WI38 (cell line): ENCODE data around the gene TACR1.
"Not testable (repeated sequence)": the region's sequence is repeated elsewhere in the genome, so short reads cannot be mapped to it uniquely, and the experiment has no call there.

ENCODE experiments used
- H3K4me3 ChIP-seq: 2 replicates; pipeline ENCODE4 v1.5.1; 2011; ENCODE audit warnings: low read depth, mild to moderate bottlenecking, control low read depth, low read length
- TF ChIP-seq, protein P1 (sequence below): IDR thresholded peaks from 2 replicates; pipeline ENCODE4 v1.5.1; 2012; ENCODE audit warnings: low read depth, mild to moderate bottlenecking, control low read depth, low read length

The TACR1 gene

DNA sequence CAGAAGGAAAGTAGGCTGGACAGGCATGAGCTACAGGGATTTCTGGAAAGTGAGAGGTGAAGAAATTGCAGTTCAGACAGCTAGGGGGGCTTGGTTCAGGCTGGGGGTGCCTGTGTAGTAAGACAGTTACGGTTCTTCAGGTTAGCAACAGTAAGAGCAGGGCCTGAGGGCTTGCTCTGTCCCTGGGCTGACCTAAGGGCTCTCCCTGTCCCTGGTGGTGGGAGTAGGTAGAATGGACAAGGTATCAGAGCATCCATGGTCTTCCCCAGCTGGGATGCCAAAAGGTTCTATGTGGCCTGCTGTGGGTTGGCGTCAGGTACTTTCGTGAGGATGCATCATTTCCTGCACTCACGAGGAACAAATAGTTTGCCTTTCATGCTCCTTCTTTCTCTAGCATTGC, 34.6 kb upstream of the TACR1 start:
- TF ChIP-seq, protein P1, sequence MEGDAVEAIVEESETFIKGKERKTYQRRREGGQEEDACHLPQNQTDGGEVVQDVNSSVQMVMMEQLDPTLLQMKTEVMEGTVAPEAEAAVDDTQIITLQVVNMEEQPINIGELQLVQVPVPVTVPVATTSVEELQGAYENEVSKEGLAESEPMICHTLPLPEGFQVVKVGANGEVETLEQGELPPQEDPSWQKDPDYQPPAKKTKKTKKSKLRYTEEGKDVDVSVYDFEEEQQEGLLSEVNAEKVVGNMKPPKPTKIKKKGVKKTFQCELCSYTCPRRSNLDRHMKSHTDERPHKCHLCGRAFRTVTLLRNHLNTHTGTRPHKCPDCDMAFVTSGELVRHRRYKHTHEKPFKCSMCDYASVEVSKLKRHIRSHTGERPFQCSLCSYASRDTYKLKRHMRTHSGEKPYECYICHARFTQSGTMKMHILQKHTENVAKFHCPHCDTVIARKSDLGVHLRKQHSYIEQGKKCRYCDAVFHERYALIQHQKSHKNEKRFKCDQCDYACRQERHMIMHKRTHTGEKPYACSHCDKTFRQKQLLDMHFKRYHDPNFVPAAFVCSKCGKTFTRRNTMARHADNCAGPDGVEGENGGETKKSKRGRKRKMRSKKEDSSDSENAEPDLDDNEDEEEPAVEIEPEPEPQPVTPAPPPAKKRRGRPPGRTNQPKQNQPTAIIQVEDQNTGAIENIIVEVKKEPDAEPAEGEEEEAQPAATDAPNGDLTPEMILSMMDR, result no peak
- H3K4me3 ChIP-seq, result no peak overlapping the region

DNA sequence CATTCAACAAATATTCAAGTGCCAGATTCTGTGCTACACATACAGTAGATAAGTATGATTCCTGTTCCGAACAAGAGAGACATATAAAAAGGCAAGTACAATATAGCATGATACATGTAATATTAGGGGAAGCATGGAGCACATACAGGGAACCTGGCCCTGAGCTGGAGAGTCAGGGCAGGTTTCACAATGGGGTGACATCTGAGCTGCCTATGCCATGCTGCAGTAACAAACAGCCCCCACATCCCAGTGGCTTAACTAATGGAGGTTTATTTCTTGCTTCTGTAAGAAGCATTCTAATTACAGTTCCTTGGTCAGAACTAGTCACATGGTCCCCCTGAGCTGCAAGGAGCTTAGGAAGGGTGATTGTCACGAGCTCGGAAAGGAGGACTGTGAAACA, 27.3 kb upstream of the TACR1 start:
- TF ChIP-seq, protein P1, result no peak
- no peak overlapping the region for H3K4me3 ChIP-seq

DNA sequence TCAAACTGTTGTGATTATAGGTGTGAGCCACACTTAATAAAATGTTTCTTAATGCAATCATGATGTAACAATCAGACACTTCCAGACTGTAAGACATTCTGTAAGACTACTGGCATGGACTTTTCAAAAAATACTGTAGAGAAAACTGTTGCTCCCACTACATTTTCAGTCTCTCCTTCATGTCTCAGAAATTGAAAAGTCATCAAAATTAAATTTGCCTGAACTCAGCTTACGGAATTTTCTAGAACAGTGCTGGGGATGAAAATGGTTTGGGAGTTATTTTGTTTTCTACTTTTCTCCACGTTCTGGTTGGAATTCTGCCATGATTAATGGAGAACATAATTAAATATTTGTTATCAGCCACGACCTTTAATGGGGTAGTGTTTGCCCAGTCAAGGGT, 26.8 kb upstream of the TACR1 start:
- TF ChIP-seq, protein P1, result no peak
- no peak overlapping the region for H3K4me3 ChIP-seq

DNA sequence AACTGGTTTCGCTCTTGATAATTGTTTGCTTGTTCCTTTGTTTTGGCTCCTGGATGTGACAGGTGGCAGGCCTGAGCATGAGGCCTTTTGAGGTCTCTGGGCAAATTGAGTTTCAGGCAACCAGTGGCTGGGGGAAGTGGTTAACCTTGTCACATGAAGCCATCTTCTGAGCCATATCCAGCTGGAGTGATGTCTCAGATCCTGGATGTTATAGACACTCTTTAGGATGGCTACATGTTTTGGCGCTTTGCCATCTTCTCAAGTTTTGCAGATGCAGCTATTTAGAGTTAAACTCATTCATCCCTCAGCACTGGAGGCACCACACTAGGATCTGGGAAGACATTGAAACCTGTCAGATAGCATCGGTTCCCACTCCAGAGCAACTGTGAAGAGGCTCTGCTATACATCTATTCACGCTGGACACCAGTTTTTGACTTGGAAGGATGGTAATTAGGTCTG, 25.3 kb upstream of the TACR1 start:
- H3K4me3 ChIP-seq, result no peak overlapping the region
- TF ChIP-seq, protein P1, result no peak

DNA sequence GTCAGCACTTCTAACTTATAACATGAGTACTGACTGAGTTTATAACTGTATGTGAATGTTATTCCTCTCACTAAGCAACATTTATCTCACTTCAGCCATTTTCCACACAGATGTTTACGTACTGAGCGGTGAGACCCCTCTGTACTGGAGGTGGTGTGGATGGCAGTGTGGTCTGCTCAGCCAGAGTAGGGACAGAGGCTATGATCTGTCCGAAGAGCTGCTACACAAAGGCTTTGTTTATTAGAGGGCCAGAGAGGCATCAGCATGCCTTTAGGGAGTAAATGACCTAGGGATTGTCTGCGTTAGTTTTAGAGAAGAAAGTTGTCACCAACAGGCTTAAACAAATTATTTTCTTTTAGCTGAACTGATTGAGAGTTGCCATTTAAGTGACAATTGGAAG, 23.2 kb upstream of the TACR1 start:
- TF ChIP-seq, protein P1, result no peak
- no peak overlapping the region for H3K4me3 ChIP-seq

DNA sequence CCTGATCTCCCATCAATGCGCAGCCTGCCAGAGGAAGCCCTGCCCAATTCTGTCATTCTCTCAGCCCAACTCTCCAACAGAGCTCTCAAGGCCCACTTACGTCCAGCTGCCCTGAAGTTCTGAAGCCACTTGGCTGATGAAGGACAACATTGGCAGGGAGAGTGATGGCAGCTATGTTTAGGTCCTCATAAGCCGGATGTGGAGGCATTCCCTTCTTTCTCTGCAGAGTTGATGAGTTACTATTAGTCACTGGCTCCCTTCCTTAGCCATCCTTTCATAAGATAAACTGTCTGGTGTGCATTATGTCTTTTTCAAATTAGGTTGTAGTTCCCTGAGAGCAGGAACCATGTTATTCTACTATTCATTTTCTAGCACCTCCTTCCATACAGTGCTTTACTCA, 22.5 kb upstream of the TACR1 start:
- no peak overlapping the region for H3K4me3 ChIP-seq
- TF ChIP-seq, protein P1, result no peak

DNA sequence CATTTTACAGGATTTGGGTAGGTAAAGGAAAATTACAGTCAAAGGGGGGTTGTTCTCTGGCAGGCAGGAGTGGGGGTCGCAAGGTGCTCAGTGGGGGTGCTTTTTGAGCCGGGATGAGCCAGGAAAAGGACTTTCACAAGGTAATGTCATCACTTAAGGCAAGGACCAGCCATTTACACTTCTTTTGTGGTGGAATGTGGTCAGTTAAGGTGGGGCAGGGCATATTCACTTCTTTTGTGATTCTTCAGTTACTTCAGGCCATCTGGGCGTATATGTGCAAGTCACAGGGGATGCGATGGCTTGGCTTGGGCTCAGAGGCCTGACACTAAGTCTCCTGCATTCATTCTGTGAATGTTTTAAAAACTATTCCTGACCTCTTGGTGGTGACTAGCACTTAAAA, 19.9 kb upstream of the TACR1 start:
- not testable (repeated sequence) for H3K4me3 ChIP-seq

DNA sequence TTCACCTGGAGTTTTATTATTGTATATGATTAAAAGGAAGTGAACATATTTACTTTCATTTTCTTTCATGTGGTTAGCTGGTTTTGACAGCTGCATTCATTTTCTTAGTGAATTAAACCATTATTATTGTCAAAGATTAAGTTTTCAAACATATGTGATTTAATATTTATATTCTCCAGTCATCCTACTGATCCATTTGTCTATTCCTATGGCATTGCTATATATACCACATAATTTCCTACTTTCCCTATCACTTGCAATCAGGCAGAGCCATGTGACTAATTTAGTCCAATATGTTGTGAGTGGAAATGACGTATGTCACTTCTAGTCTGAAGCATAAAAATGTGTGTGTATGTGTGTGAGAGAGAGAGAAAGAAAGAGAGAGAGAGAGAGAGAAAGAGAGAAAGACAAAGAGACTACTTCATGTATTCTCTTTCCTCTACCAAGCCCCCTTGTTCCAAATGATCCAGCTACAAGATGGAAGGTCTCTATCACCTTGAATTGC, 12.0 kb upstream of the TACR1 start:
- TF ChIP-seq, protein P1, result no peak
- no peak overlapping the region for H3K4me3 ChIP-seq
